Gastroesophageal sphincter (tissue), 4 donors: ENCODE results near the gene SUN2. TPM values are rescaled to one million over a fixed set of nuclear protein-coding genes. Genes with fewer than 3 reads are reported as not detected.

Experiments used
- ATAC-seq: fragments of 150-250 bp; one replicate; pipeline ENCODE4 v1.9.1; 2016; ENCODE audit warnings: mild to moderate bottlenecking, moderate library complexity
- H3K27ac ChIP-seq, 4 donors: fragments of 200-600 bp; sonication (generic) in 3 of 4; 1 replicate in 3 of 4; 2 replicates in 1 of 4; pipeline ENCODE4 v1.5.1; 2016 to 2019
- H3K27me3 ChIP-seq: fragments of 200-600 bp; sonication (generic); one replicate; pipeline ENCODE4 v1.5.1; 2019
- H3K36me3 ChIP-seq, 2 donors: fragments of 200-600 bp; sonication (generic); one replicate each; pipeline ENCODE4 v1.5.1; 2019; ENCODE audit warnings: control low read depth in 1 of 2
- H3K4me1 ChIP-seq, 3 donors: fragments of 200-600 bp; sonication (generic); 1 replicate in 2 of 3; 2 replicates in 1 of 3; pipeline ENCODE4 v1.5.1; 2016 to 2019; ENCODE audit warnings: control low read depth in 2 of 3
- H3K4me3 ChIP-seq, 2 donors: fragments of 200-600 bp; sonication (generic); one replicate each; pipeline ENCODE4 v1.5.1; 2019; ENCODE audit warnings: mild to moderate bottlenecking in 1 of 2, moderate library complexity in 1 of 2
- H3K9me3 ChIP-seq, 3 donors: fragments of 200-600 bp; sonication (generic); one replicate each; pipeline ENCODE4 v1.5.1; 2017 to 2019; ENCODE audit warnings: control low read depth in 2 of 3
- EP300 ChIP-seq: sonication (generic); formaldehyde crosslinking; IDR thresholded peaks from one replicate; pipeline ENCODE4 v1.6.1; 2017; ENCODE audit warnings: antibody characterized with exemption, mild to moderate bottlenecking
- POLR2A ChIP-seq, 2 donors: fragments of 450-650 bp; IDR thresholded peaks; one replicate each; pipeline ENCODE4 v1.6.1; 2017; ENCODE audit warnings: antibody characterized with exemption in 2 of 2, mild to moderate bottlenecking in 2 of 2, moderate library complexity in 1 of 2
- POLR2AphosphoS5 ChIP-seq: sonication (generic); formaldehyde crosslinking; IDR thresholded peaks from one replicate; pipeline ENCODE4 v1.6.1; 2017; ENCODE audit warnings: antibody characterized with exemption
- WGBS, 2 donors: methylation state at CpG; one replicate each; pipeline ENCODE4 v1.1.5; 2018; ENCODE audit warnings: low coverage in 1 of 2; 5-methylcytosine and 5-hydroxymethylcytosine counted together
- total RNA-seq, 4 donors: library from RNA; depleted of rRNA; stranded (reverse); fragments of >200 nt; gene quantifications; one replicate each; pipeline ENCODE4 v1.1.0, GENCODE V29; 2016
- TF ChIP-seq, protein P1 (sequence below), 4 experiments: fragments of 200-600 bp in 2 of 4; fragments of 450-650 bp in 2 of 4; sonication (generic) in 1 of 4; IDR thresholded peaks; one replicate each; pipeline ENCODE4 v1.5.1; 2017 to 2019; ENCODE audit warnings: antibody characterized with exemption in 4 of 4, mild to moderate bottlenecking in 2 of 4, moderate library complexity in 2 of 4

SUN2 gene
- total RNA-seq, 4 donors from 2014 or later, result 339 to 594 (median 409) TPM

DNA sequence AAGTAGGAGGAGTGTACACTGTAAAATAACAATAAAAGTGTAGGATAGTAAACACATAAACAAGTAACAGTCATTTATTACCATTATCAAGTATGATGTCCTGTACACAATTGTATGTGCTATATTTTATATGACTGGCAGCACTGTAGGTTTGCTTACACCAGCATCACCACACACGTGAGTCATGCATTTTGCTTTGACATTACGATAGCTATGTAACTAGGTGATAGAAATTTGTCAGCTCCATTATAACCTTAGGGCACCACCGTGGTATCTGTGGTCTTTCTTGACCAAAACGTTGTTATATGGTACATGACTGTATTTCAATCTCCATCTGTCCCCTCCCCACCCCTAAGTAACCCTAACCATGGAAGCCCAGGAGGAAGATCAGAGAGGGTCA is 37.0 kb upstream of the SUN2 start:
- Histone ChIP-seq H3K9me3 (no peaks in the 10 kb centered on the region), H3K4me3 (peak overlapping the region in 1 of 2 donors; percentile 89), H3K27ac (peak overlapping the region in 3 of 4 donors; percentile 84 to 92 (median 91))

DNA sequence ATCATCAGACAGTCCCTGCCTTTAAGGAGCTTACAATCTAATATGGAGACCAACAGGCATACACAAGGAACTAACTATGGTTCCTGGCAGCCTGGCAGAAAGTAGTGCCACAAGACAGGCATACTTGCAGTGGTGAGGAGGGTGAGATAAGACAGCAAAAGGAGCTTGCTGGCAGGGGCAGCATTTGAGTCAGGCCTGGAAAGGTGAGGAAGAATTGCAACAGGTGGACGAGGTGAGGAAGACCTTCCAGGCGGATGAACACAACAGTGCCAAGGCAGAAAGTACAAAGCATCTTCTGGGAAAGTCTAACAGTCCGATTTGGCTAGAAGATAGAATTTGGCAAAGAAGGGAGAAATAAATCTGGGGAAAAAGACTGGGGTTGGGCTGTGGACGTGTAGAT is 33.8 kb upstream of the SUN2 start:
- Histone ChIP-seq H3K27me3 (no peaks in the 10 kb centered on the region), H3K27ac (peak overlapping the region in 2 of 4 donors; percentile 74)
- TF ChIP-seq, protein P1, sequence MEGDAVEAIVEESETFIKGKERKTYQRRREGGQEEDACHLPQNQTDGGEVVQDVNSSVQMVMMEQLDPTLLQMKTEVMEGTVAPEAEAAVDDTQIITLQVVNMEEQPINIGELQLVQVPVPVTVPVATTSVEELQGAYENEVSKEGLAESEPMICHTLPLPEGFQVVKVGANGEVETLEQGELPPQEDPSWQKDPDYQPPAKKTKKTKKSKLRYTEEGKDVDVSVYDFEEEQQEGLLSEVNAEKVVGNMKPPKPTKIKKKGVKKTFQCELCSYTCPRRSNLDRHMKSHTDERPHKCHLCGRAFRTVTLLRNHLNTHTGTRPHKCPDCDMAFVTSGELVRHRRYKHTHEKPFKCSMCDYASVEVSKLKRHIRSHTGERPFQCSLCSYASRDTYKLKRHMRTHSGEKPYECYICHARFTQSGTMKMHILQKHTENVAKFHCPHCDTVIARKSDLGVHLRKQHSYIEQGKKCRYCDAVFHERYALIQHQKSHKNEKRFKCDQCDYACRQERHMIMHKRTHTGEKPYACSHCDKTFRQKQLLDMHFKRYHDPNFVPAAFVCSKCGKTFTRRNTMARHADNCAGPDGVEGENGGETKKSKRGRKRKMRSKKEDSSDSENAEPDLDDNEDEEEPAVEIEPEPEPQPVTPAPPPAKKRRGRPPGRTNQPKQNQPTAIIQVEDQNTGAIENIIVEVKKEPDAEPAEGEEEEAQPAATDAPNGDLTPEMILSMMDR (IDR thresholded peaks at IDR 0.05), result no peak
- no peak for TF ChIP-seq EP300
- no peak for TF ChIP-seq POLR2AphosphoS5
- TF ChIP-seq POLR2A (IDR thresholded peaks at IDR 0.05), result no peak

More for the DNA sequence above, 37.0 kb upstream of the SUN2 start:
- TF ChIP-seq EP300 (no peak), POLR2A (IDR thresholded peaks at IDR 0.05) (no peak), POLR2AphosphoS5 (no peak)
- TF ChIP-seq, protein P1 (IDR thresholded peaks at IDR 0.05), result no peak
- no peak for ATAC-seq
- WGBS, 2 donors, result 62 to 76% methylated on average over 3 to 4 of the region's 4 CpGs
- Histone ChIP-seq H3K36me3 (peaks cover 0 to 15% of the 10 kb centered on the region in 2 donors), H3K4me1 (peaks cover 5 to 34% (median 9%) of the 10 kb centered on the region in 3 donors), H3K27me3 (no peaks in the 10 kb centered on the region)

DNA sequence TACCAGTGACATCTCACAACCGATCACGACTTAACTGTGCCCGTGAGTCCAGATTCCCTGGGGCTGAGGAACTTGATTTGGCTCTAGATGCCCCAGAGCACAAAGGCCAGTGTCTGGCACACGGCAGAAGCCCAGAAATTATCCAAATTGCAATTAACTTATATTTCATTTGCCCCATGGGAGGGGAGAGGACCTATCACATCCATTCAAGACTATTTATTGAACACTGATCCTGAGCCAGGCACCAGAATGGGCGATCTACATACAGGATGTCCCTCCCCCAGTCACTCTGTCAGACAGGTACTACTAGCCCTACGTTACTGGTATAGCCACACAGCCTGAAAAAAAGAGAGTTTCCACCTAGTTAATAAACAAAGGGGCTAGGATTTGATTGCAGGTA is 33.0 kb upstream of the SUN2 start:
- H3K4me3 ChIP-seq, result no peak overlapping the region
- H3K9me3 ChIP-seq, result no peaks in the 10 kb centered on the region
- no peaks in the 10 kb centered on the region for H3K27me3 ChIP-seq
- peaks cover 5 to 57% (median 10%) of the 10 kb centered on the region in 3 donors for H3K4me1 ChIP-seq
- no peak for TF ChIP-seq POLR2AphosphoS5
- TF ChIP-seq, protein P1 (IDR thresholded peaks at IDR 0.05), result no peak
- TF ChIP-seq EP300, result no peak
- WGBS, 2 donors, result 53 to 76% methylated on average over 5 to 6 of the region's 6 CpGs
- H3K27ac ChIP-seq, result peak overlapping the region in 3 of 4 donors; percentile 74 to 75 (median 74)
- no peak for ATAC-seq
- H3K36me3 ChIP-seq, result peaks cover 0 to 15% of the 10 kb centered on the region in 2 donors

More for the DNA sequence above, 33.8 kb upstream of the SUN2 start:
- 90 to 96% methylated on average over 3 to 4 of the region's 4 CpGs for WGBS, 2 donors
- peaks cover 8 to 61% (median 10%) of the 10 kb centered on the region in 3 donors for H3K4me1 ChIP-seq
- no peak for ATAC-seq
- H3K36me3 ChIP-seq, result peaks cover 0 to 15% of the 10 kb centered on the region in 2 donors
- no peak overlapping the region for H3K4me3 ChIP-seq
- no peaks in the 10 kb centered on the region for H3K9me3 ChIP-seq

DNA sequence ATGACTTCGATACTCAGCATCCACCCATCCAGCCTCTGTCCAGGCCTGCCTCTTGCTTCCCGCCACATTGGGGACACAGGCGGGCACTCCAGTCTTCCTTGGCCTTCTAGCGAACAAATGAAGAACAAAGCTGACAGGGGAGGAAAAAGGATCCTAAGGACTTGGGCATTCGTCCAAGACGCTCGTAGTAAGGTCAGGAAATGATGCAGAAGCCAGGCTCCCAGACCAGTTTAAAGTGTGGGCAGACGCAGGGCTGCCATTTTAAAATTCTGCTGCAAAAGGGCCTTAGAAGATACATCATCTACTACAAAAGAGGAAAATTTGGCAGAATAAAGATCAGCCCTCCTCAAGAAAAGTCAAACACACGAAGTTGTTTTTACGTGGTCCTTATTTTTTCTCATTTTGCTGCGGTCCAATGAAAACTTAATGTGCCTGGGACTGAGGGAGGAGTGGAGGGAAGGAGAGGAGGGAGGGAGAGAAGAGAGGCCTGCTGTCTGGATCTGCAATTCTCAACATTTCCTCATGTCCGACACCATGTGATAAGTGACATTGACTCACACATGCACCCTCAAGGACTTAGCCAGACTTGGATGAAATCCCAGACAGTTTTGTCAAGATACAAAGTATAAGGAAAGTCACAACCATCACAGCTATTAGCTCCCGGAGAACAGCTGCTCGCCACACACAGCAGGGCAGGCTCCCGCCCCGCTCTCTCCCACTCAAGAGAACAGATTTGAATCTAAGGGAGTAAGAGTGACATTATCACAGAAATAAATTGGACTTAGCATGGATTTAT is 32.4 kb upstream of the SUN2 start:
- H3K4me3 ChIP-seq, result no peak overlapping the region

More for the DNA sequence above, 32.4 kb upstream of the SUN2 start:
- TF ChIP-seq POLR2AphosphoS5, result peak; percentile 71
- TF ChIP-seq, protein P1 (IDR thresholded peaks at IDR 0.05), result peak in 1 of 4 experiments; percentile 21
- no peak for TF ChIP-seq EP300
- Histone ChIP-seq H3K9me3 (no peaks in the 10 kb centered on the region), H3K36me3 (peaks cover 0 to 15% of the 10 kb centered on the region in 2 donors), H3K4me1 (peaks cover 5 to 54% (median 10%) of the 10 kb centered on the region in 3 donors), H3K27ac (peak overlapping the region; percentile 21 to 75 (median 74)), H3K27me3 (no peaks in the 10 kb centered on the region)
- WGBS, 2 donors, result 23 to 31% methylated on average over 10 to 12 of the region's 16 CpGs
- peak; percentile 86 for ATAC-seq
